OCI-LY1 (cell line): ENCODE measurements around the gene PXMP4.

ENCODE experiments used
- CTCF ChIP-seq: fragments of 200-600 bp; sonication (generic), shearing (Covaris generic); IDR thresholded peaks from 2 replicates; pipeline ENCODE4 v1.5.1; 2017; ENCODE audit warnings: mild to moderate bottlenecking, antibody characterized with exemption, low read length, moderate library complexity, mixed read lengths
- EZH2 ChIP-seq: fragments of 200-600 bp; sonication (generic), shearing (Covaris generic); IDR thresholded peaks from 2 replicates; pipeline ENCODE4 v1.8.0; 2017; ENCODE audit warnings: borderline replicate concordance, mixed run types, mild to moderate bottlenecking, antibody characterized with exemption, low read length, moderate library complexity, mixed read lengths

GRCh38 chr20:33660685-33661058, 59.4 kb downstream of the PXMP4 start:
- TF ChIP-seq CTCF (no peak), EZH2 (no peak)
